HepG2 (cell line): ENCODE results near the gene PROC. TPM values are rescaled to one million over a fixed set of nuclear protein-coding genes. Genes with fewer than 3 reads are reported as not detected.

Experiments used
- DNMT3B ChIP-seq: conservative IDR thresholded peaks from 2 replicates; pipeline ENCODE4 v1.6.1; 2016; ENCODE audit warnings: missing biosample characterization, control low read depth
- FOXA1 ChIP-seq, 2 experiments: fragments of 450-650 bp in 1 of 2; sonication (generic) in 1 of 2; formaldehyde crosslinking in 1 of 2; IDR thresholded peaks; 2 replicates each; pipeline versions ENCODE4 v1.4.0 to v1.6.1; 2016 to 2020; ENCODE audit warnings: missing genetic modification reagents in 1 of 2
- FOXC1 ChIP-seq: sonication (generic); formaldehyde crosslinking; IDR thresholded peaks from 2 replicates; pipeline ENCODE4 v1.8.0; 2022; ENCODE audit warnings: mild to moderate bottlenecking, missing genetic modification reagents, borderline replicate concordance
- GPBP1L1 ChIP-seq: sonication (generic); formaldehyde crosslinking; IDR thresholded peaks from 2 replicates; pipeline ENCODE4 v1.5.0; 2020; ENCODE audit warnings: mild to moderate bottlenecking, missing genetic modification reagents
- HDAC1 ChIP-seq: sonication (generic); formaldehyde crosslinking; IDR thresholded peaks from 2 replicates; pipeline ENCODE4 v1.5.1; 2020; ENCODE audit warnings: mild to moderate bottlenecking, missing genetic modification reagents
- HHEX ChIP-seq: IDR thresholded peaks from 2 replicates; pipeline ENCODE4 v1.6.1; 2016; ENCODE audit warnings: control low read depth
- IRF2 ChIP-seq: IDR thresholded peaks from 2 replicates; pipeline ENCODE4 v1.6.1; 2018; ENCODE audit warnings: missing genetic modification reagents, missing compliant biosample characterization
- KAT7 ChIP-seq: IDR thresholded peaks from 2 replicates; pipeline ENCODE4 v1.6.1; 2018; ENCODE audit warnings: borderline replicate concordance, missing compliant biosample characterization
- MIXL1 ChIP-seq: IDR thresholded peaks from 2 replicates; pipeline ENCODE4 v1.6.1; 2016
- MLXIP ChIP-seq: sonication (generic); formaldehyde crosslinking; IDR thresholded peaks from 2 replicates; pipeline ENCODE4 v1.9.0; 2021; ENCODE audit warnings: missing genetic modification reagents, borderline replicate concordance
- NCOA2 ChIP-seq: sonication (generic); formaldehyde crosslinking; IDR thresholded peaks from 2 replicates; pipeline ENCODE4 v1.8.0; 2022; ENCODE audit warnings: inconsistent platforms
- NPAS2 ChIP-seq: sonication (generic); formaldehyde crosslinking; IDR thresholded peaks from 2 replicates; pipeline ENCODE4 v1.8.0; 2022; ENCODE audit warnings: mild to moderate bottlenecking, missing genetic modification reagents, borderline replicate concordance
- PHF5A ChIP-seq: IDR thresholded peaks from one replicate; pipeline ENCODE4 v1.6.1; 2018; ENCODE audit warnings: low read depth, missing genetic modification reagents; ENCODE audit not compliant: unreplicated experiment
- SIN3B ChIP-seq: fragments of 150-350 bp; IDR thresholded peaks from 2 replicates; pipeline ENCODE4 v1.6.1; 2014; ENCODE audit warnings: low read length
- SMARCE1 ChIP-seq: fragments of 450-650 bp; IDR thresholded peaks from 2 replicates; pipeline ENCODE4 v1.6.1; 2017; ENCODE audit warnings: borderline replicate concordance
- STAT5B ChIP-seq: sonication (generic); formaldehyde crosslinking; IDR thresholded peaks from 2 replicates; pipeline ENCODE4 v1.4.0; 2020; ENCODE audit warnings: missing genetic modification reagents
- ZBTB25 ChIP-seq: IDR thresholded peaks from 2 replicates; pipeline ENCODE4 v1.6.1; 2018; ENCODE audit warnings: missing genetic modification reagents
- ZBTB44 ChIP-seq: sonication (generic); formaldehyde crosslinking; IDR thresholded peaks from 2 replicates; pipeline ENCODE4 v1.4.0; 2020; ENCODE audit warnings: missing genetic modification reagents
- ZFAT ChIP-seq: sonication (generic); formaldehyde crosslinking; conservative IDR thresholded peaks from 2 replicates; pipeline ENCODE4 v1.8.1; 2023; ENCODE audit warnings: missing genetic modification reagents, inconsistent platforms
- ZFP36L2 ChIP-seq: sonication (generic); formaldehyde crosslinking; IDR thresholded peaks from 2 replicates; pipeline ENCODE4 v1.4.0; 2020; ENCODE audit warnings: missing genetic modification reagents
- ZNF263 ChIP-seq: sonication (generic); formaldehyde crosslinking; IDR thresholded peaks from 2 replicates; pipeline ENCODE4 v1.4.0; 2020; ENCODE audit warnings: missing genetic modification reagents
- ZNF547 ChIP-seq: sonication (generic); formaldehyde crosslinking; IDR thresholded peaks from 2 replicates; pipeline ENCODE4 v1.5.1; 2020; ENCODE audit warnings: mild to moderate bottlenecking, missing genetic modification reagents
- ZNF619 ChIP-seq: sonication (generic); formaldehyde crosslinking; IDR thresholded peaks from 2 replicates; pipeline ENCODE4 v1.4.0; 2020; ENCODE audit warnings: mild to moderate bottlenecking, missing genetic modification reagents
- ZNF674 ChIP-seq: sonication (generic); formaldehyde crosslinking; IDR thresholded peaks from 2 replicates; pipeline ENCODE4 v1.5.0; 2020; ENCODE audit warnings: low read depth, mild to moderate bottlenecking, missing genetic modification reagents
- ZNF737 ChIP-seq: sonication (generic); formaldehyde crosslinking; IDR thresholded peaks from 2 replicates; pipeline ENCODE4 v1.5.0; 2020; ENCODE audit warnings: missing genetic modification reagents, mild to moderate bottlenecking, borderline replicate concordance
- polyA plus RNA-seq, 8 experiments: library from polyadenylated mRNA; depleted of rRNA in 3 of 8; stranded (reverse) in 7 of 8; unstranded in 1 of 8; fragments of >200 nt; fragmentation: Illumina TruSeq in 4 of 8; extraction: Trizol in 4 of 8; gene quantifications; 2 replicates each; pipeline versions ENCODE4 v1.2.1 to v1.2.3, GENCODE V29; 2011 to 2016; ENCODE audit warnings: low read depth in 4 of 8, missing spikeins in 1 of 8, mixed read lengths in 1 of 8; ENCODE audit not compliant: insufficient read depth in 1 of 8
- total RNA-seq, 5 experiments: library from RNA; depleted of rRNA; stranded (reverse); fragments of >200 nt; fragmentation: Illumina TruSeq; extraction: Trizol; gene quantifications; 2 replicates each; pipeline ENCODE4 v1.2.3, GENCODE V29; 2016; ENCODE audit warnings: low read depth in 1 of 5

PROC gene
- total and polyA plus RNA-seq, 2 of the 13 experiments (the other 11 are each of a cell fraction or from before 2014, with no cell fraction given): 134 to 185 TPM

GRCh38 chr2:127387655-127388422 lies 30.4 kb upstream of the PROC start, which contains the start of gene MAP3K2 (continued):
- TF ChIP-seq MLXIP (CRISPR knock-in tag): no peak; the same call in 1 of the 2 replicates
- TF ChIP-seq DNMT3B (CRISPR knock-in tag): 0 out of 2 replicates have a peak, but pooled peaks have one; percentile 53
- TF ChIP-seq KAT7 (CRISPR knock-in tag): peak; percentile 87
- peak; percentile 80; the same call in 1 of the 2 replicates for TF ChIP-seq FOXC1
- no peak for TF ChIP-seq MIXL1 (CRISPR knock-in tag)
- TF ChIP-seq NPAS2 (CRISPR knock-in tag): no peak
- TF ChIP-seq GPBP1L1 (CRISPR knock-in tag): no peak
- no peak for TF ChIP-seq SIN3B
- 0 out of 2 replicates have a peak, but pooled peaks have one; percentile 61 for TF ChIP-seq STAT5B
- TF ChIP-seq ZBTB44 (CRISPR knock-in tag): peak; percentile 81; the same call in 1 of the 2 replicates
- no peak for TF ChIP-seq ZNF619
- peak; percentile 92 for TF ChIP-seq ZNF547 (CRISPR knock-in tag)
- TF ChIP-seq IRF2 (CRISPR knock-in tag): no peak
- TF ChIP-seq ZNF674 (CRISPR knock-in tag): no peak
- TF ChIP-seq ZNF737 (CRISPR knock-in tag): no peak
- peak; percentile 45 for TF ChIP-seq PHF5A (CRISPR knock-in tag)
- peak; percentile 23; the same call in 1 of the 2 replicates for TF ChIP-seq ZNF263 (CRISPR knock-in tag)
- TF ChIP-seq NCOA2: peak; percentile 11; the same call in 1 of the 2 replicates
- TF ChIP-seq ZBTB25 (CRISPR knock-in tag): peak; percentile 21; the same call in 1 of the 2 replicates
- TF ChIP-seq ZFP36L2 (CRISPR knock-in tag): 0 out of 2 replicates have a peak, but pooled peaks have one; percentile 70
- no peak for TF ChIP-seq FOXA1 (IDR thresholded peaks at IDR 0.05)
- TF ChIP-seq FOXA1 (CRISPR knock-in tag; IDR thresholded peaks at IDR 0.05): 0 out of 2 replicates have a peak, but pooled peaks have one; percentile 24
- no peak for TF ChIP-seq HHEX (CRISPR knock-in tag)
- no peak for TF ChIP-seq SMARCE1
- TF ChIP-seq HDAC1 (CRISPR knock-in tag): peak; percentile 67
- 0 out of 2 replicates have a peak, but pooled peaks have one; percentile 26 for TF ChIP-seq ZFAT (CRISPR knock-in tag)
